IgD-negative memory B cell (primary cell): Measurements from ENCODE around the gene HCN4. TPM values are rescaled to one million over a fixed set of nuclear protein-coding genes. Genes with fewer than 3 reads are reported as not detected.
"Not testable (repeated sequence)": the region's sequence is repeated elsewhere in the genome, so short reads cannot be mapped to it uniquely, and the experiment has no call there.

Experiments
- H3K27ac Mint-ChIP-seq, 3 donors: one replicate each; pipeline ENCODE4 v1.8.0; 2020 to 2022; ENCODE audit warnings: mild to moderate bottlenecking in 3 of 3, mixed read lengths in 3 of 3, moderate library complexity in 1 of 3
- H3K27me3 Mint-ChIP-seq: one replicate; pipeline ENCODE4 v1.8.0; 2021; ENCODE audit warnings: mixed read lengths
- H3K36me3 Mint-ChIP-seq: one replicate; pipeline ENCODE4 v1.8.0; 2020; ENCODE audit warnings: mild to moderate bottlenecking, mixed read lengths
- H3K4me1 Mint-ChIP-seq, 3 donors: one replicate each; pipeline ENCODE4 v1.8.0; 2020 to 2022; ENCODE audit warnings: mixed read lengths in 3 of 3, mild to moderate bottlenecking in 1 of 3
- H3K4me3 Mint-ChIP-seq, 4 donors: one replicate each; pipeline ENCODE4 v1.8.0; 2020 to 2022; ENCODE audit warnings: mild to moderate bottlenecking in 4 of 4, mixed read lengths in 4 of 4, moderate library complexity in 3 of 4
- H3K9me3 Mint-ChIP-seq, 3 donors: one replicate each; pipeline ENCODE4 v1.8.0; 2020 to 2021; ENCODE audit warnings: mixed read lengths in 3 of 3, mild to moderate bottlenecking in 1 of 3
- polyA plus RNA-seq: library from polyadenylated mRNA; unstranded; fragments of 300-500 nt; fragmentation: Illumina TruSeq; gene quantifications from one replicate; pipeline ENCODE4 v1.2.3, GENCODE V29; 2021

The HCN4 gene
- polyA plus RNA-seq = not detected

- Mint-ChIP-seq H3K4me1 (peaks cover 0 to 2% (median 0%) of the 10 kb centered on the region in 3 donors), H3K4me3 (no peak within 1 kb of the TSS), H3K27me3 (peaks cover 36% of the 10 kb centered on the region), H3K9me3 (peaks cover 0 to 1% (median 0%) of the 10 kb centered on the region in 3 donors), H3K36me3 (no peaks in the 10 kb centered on the region), H3K27ac (no peak within 1 kb of the TSS)
Measured at GRCh38 chr15:73368301-73369136, at the start of gene HCN4. TSS of gene HCN4 (minus strand) at chr15:73368958. CDS start at chr15:73368270, 688 bp downstream.

GRCh38 chr15:73414876-73415275 is 46.1 kb upstream of the HCN4 start:
- no peaks in the 10 kb centered on the region for H3K9me3 Mint-ChIP-seq

GRCh38 chr15:73403171-73403570 is 34.4 kb upstream of the HCN4 start:
- Mint-ChIP-seq H3K4me3 (no peak overlapping the region), H3K27ac (no peak overlapping the region)

More at GRCh38 chr15:73414876-73415275, 46.1 kb upstream of the HCN4 start:
- H3K4me3 Mint-ChIP-seq = no peak overlapping the region
- H3K27ac Mint-ChIP-seq = peak overlapping the region in 1 of 3 donors; percentile 76
- no peaks in the 10 kb centered on the region for H3K4me1 Mint-ChIP-seq
- peaks cover 5% of the 10 kb centered on the region for H3K27me3 Mint-ChIP-seq
- H3K36me3 Mint-ChIP-seq = no peaks in the 10 kb centered on the region

GRCh38 chr15:73400222-73400621 is 31.5 kb upstream of the HCN4 start:
- H3K27me3 Mint-ChIP-seq, H3K9me3 Mint-ChIP-seq: not testable (repeated sequence)

More at GRCh38 chr15:73403171-73403570, 34.4 kb upstream of the HCN4 start:
- no peaks in the 10 kb centered on the region for H3K36me3 Mint-ChIP-seq
- no peaks in the 10 kb centered on the region for H3K27me3 Mint-ChIP-seq
- peaks cover 0 to 4% (median 2%) of the 10 kb centered on the region in 3 donors for H3K9me3 Mint-ChIP-seq
- no peaks in the 10 kb centered on the region for H3K4me1 Mint-ChIP-seq

GRCh38 chr15:73398861-73399260 is 30.1 kb upstream of the HCN4 start:
- peaks cover 2% of the 10 kb centered on the region for H3K27me3 Mint-ChIP-seq
- no peaks in the 10 kb centered on the region for H3K9me3 Mint-ChIP-seq
- H3K27ac Mint-ChIP-seq = no peak overlapping the region
- no peaks in the 10 kb centered on the region for H3K4me1 Mint-ChIP-seq
- no peak overlapping the region for H3K4me3 Mint-ChIP-seq
- H3K36me3 Mint-ChIP-seq = no peaks in the 10 kb centered on the region

More at GRCh38 chr15:73400222-73400621, 31.5 kb upstream of the HCN4 start:
- not testable (repeated sequence) for H3K4me3 Mint-ChIP-seq, H3K4me1 Mint-ChIP-seq, H3K27ac Mint-ChIP-seq, H3K36me3 Mint-ChIP-seq

- Mint-ChIP-seq H3K36me3 (no peaks in the 10 kb centered on the region), H3K27me3 (peaks cover 4% of the 10 kb centered on the region), H3K9me3 (no peaks in the 10 kb centered on the region), H3K27ac (no peak overlapping the region), H3K4me1 (no peaks in the 10 kb centered on the region), H3K4me3 (no peak overlapping the region)
Measured at GRCh38 chr15:73397461-73397860, 28.7 kb upstream of the HCN4 start.

GRCh38 chr15:73395671-73396070 is 26.9 kb upstream of the HCN4 start:
- no peaks in the 10 kb centered on the region for H3K36me3 Mint-ChIP-seq
- no peaks in the 10 kb centered on the region for H3K4me1 Mint-ChIP-seq
- H3K9me3 Mint-ChIP-seq = no peaks in the 10 kb centered on the region
- H3K4me3 Mint-ChIP-seq = no peak overlapping the region
- H3K27me3 Mint-ChIP-seq = peaks cover 4% of the 10 kb centered on the region
- H3K27ac Mint-ChIP-seq = no peak overlapping the region

- H3K4me3 Mint-ChIP-seq = no peak overlapping the region
- no peaks in the 10 kb centered on the region for H3K9me3 Mint-ChIP-seq
- H3K4me1 Mint-ChIP-seq = no peaks in the 10 kb centered on the region
- peaks cover 5% of the 10 kb centered on the region for H3K27me3 Mint-ChIP-seq
- H3K27ac Mint-ChIP-seq = no peak overlapping the region
- H3K36me3 Mint-ChIP-seq = no peaks in the 10 kb centered on the region
Measured at GRCh38 chr15:73394782-73395181, 26.0 kb upstream of the HCN4 start.

- Mint-ChIP-seq H3K36me3 (no peaks in the 10 kb centered on the region), H3K4me3 (no peak overlapping the region), H3K4me1 (no peaks in the 10 kb centered on the region), H3K27me3 (peaks cover 6% of the 10 kb centered on the region), H3K27ac (no peak overlapping the region), H3K9me3 (no peaks in the 10 kb centered on the region)
Measured at GRCh38 chr15:73393336-73393735, 24.6 kb upstream of the HCN4 start.

GRCh38 chr15:73392025-73392424 is 23.3 kb upstream of the HCN4 start:
- no peak overlapping the region for H3K4me3 Mint-ChIP-seq
- H3K27me3 Mint-ChIP-seq = peaks cover 7% of the 10 kb centered on the region
- no peaks in the 10 kb centered on the region for H3K9me3 Mint-ChIP-seq
- no peaks in the 10 kb centered on the region for H3K36me3 Mint-ChIP-seq
- H3K27ac Mint-ChIP-seq = no peak overlapping the region
- H3K4me1 Mint-ChIP-seq = no peaks in the 10 kb centered on the region

GRCh38 chr15:73391128-73391872 is 22.5 kb upstream of the HCN4 start:
- H3K9me3 Mint-ChIP-seq = no peaks in the 10 kb centered on the region
- no peak overlapping the region for H3K4me3 Mint-ChIP-seq

GRCh38 chr15:73389971-73390544 is 21.3 kb upstream of the HCN4 start:
- H3K27ac Mint-ChIP-seq = no peak overlapping the region

More at GRCh38 chr15:73391128-73391872, 22.5 kb upstream of the HCN4 start:
- Mint-ChIP-seq H3K36me3 (no peaks in the 10 kb centered on the region), H3K27me3 (peaks cover 5% of the 10 kb centered on the region), H3K4me1 (no peaks in the 10 kb centered on the region), H3K27ac (peak overlapping the region in 1 of 3 donors; percentile 76)

GRCh38 chr15:73389539-73389938 is 20.8 kb upstream of the HCN4 start:
- no peak overlapping the region for H3K27ac Mint-ChIP-seq
- no peak overlapping the region for H3K4me3 Mint-ChIP-seq
- no peaks in the 10 kb centered on the region for H3K9me3 Mint-ChIP-seq
- peaks cover 9% of the 10 kb centered on the region for H3K27me3 Mint-ChIP-seq
- no peaks in the 10 kb centered on the region for H3K36me3 Mint-ChIP-seq
- no peaks in the 10 kb centered on the region for H3K4me1 Mint-ChIP-seq

More at GRCh38 chr15:73389971-73390544, 21.3 kb upstream of the HCN4 start:
- Mint-ChIP-seq H3K4me3 (no peak overlapping the region), H3K9me3 (no peaks in the 10 kb centered on the region), H3K4me1 (no peaks in the 10 kb centered on the region), H3K36me3 (no peaks in the 10 kb centered on the region), H3K27me3 (peaks cover 9% of the 10 kb centered on the region)

- Mint-ChIP-seq H3K27ac (no peak overlapping the region), H3K4me3 (no peak overlapping the region), H3K4me1 (no peaks in the 10 kb centered on the region), H3K27me3 (peaks cover 9% of the 10 kb centered on the region), H3K36me3 (no peaks in the 10 kb centered on the region), H3K9me3 (peaks cover 0 to 3% (median 0%) of the 10 kb centered on the region in 3 donors)
Measured at GRCh38 chr15:73388256-73388781, 19.6 kb upstream of the HCN4 start.
